Psoas muscle (tissue), 8 donors: ENCODE data around the gene NUP93. TPM values are rescaled to one million over a fixed set of nuclear protein-coding genes. Genes with fewer than 3 reads are reported as not detected.

Experiments
- ATAC-seq, 4 donors: fragments of 200-7000 bp; cut with Tn5 transposase; one replicate each; pipeline ENCODE4 v1.9.1; 2020; ENCODE audit warnings: moderate library complexity in 3 of 4, mild to moderate bottlenecking in 2 of 4
- DNase-seq, 2 donors: peaks; one replicate each; pipeline ENCODE4 v3.0.0-alpha.2; 2020
- H3K27ac ChIP-seq: fragments of 200-600 bp; one replicate; pipeline ENCODE4 v1.8.0; 2022
- H3K27me3 ChIP-seq, 3 donors: fragments of 200-600 bp in 1 of 3; one replicate each; pipeline versions ENCODE4 v1.6.1 to v1.8.0; 2013 to 2022; ENCODE audit warnings: low read length in 2 of 3, mild to moderate bottlenecking in 2 of 3, moderate library complexity in 1 of 3; ENCODE audit not compliant: insufficient read depth in 3 of 3
- H3K36me3 ChIP-seq, 2 donors: fragments of 200-600 bp in 1 of 2; one replicate each; pipeline versions ENCODE4 v1.6.1 to v1.8.0; 2013 to 2022; ENCODE audit warnings: low read depth in 1 of 2, mild to moderate bottlenecking in 1 of 2, moderate library complexity in 1 of 2; ENCODE audit not compliant: insufficient read depth in 1 of 2
- H3K4me1 ChIP-seq: fragments of 200-600 bp; one replicate; pipeline ENCODE4 v1.8.0; 2022
- H3K4me3 ChIP-seq: fragments of 200-600 bp; one replicate; pipeline ENCODE4 v1.8.0; 2022; ENCODE audit warnings: mild to moderate bottlenecking
- H3K9me3 ChIP-seq: fragments of 200-600 bp; one replicate; pipeline ENCODE4 v1.8.0; 2022
- WGBS, 3 donors: extraction: QIAGEN DNeasy Blood & Tissue Kit; methylation state at CpG; one replicate each; pipeline versions ENCODE4 v1.1.6 to v1.1.7; 2013; 5-methylcytosine and 5-hydroxymethylcytosine counted together
- intact Hi-C, 2 donors: fragments of 100-400 bp; cut with DNase I; formaldehyde crosslinking; loops; one replicate each; pipeline versions ENCODE4 v1.11.0 to v1.14.2; 2022
- polyA plus RNA-seq, 3 donors: library from polyadenylated mRNA; stranded (reverse); fragments of 200-250 nt; gene quantifications; one replicate each; pipeline ENCODE4 v1.2.3, GENCODE V29; 2013
- total RNA-seq, 4 donors: library from RNA; stranded (reverse); fragmentation: NEBNext Ultra II Directional in 2 of 4; extraction: Animal tissue kit (Norgen Biotek cat#: 25700) in 2 of 4; gene quantifications; one replicate each; pipeline versions ENCODE4 v1.2.1 to v1.2.4, GENCODE V29; 2021 to 2023
- TF ChIP-seq, protein P1 (sequence below): fragments of 200-600 bp; IDR thresholded peaks from one replicate; pipeline ENCODE4 v1.8.0; 2022; ENCODE audit warnings: antibody characterized with exemption
- donor health status: healthy with polysubstance abuse.
- donor health status: DM: no; HTN: no; CAD: no; lungs with moderate emphysema.
- donor health status: Bipolar disorder and iron deficiency.
- donor health status: healthy.
- donor health status: DM: yes; HTN: yes; CAD: no.
- donor health status: DM: no; HTN: no; CAD: no.
- donor health status: DM: no; HTN: no; CAD: no.
- donor health status: DM: yes; HTN: yes; CAD: no.

Gene NUP93
- total and polyA plus RNA-seq, 7 donors, result 16.5 to 44.3 (median 25.5) TPM

DNA sequence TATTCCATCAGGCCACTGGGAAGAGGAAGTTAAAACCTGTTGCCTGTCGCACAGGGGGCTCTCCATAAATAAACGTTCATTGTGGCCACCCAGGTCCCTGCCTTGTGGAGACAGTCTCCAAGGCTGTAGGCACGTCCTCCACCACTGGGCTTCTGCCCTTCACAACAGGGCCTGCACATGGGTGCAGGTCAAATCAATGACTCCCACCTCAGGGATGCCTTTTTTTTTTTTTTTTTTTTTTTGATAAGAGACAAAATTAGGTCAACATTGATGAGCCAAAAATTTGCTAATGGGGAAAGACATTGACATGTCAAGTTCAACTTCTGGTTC is 122.4 kb downstream of the NUP93 start:
- Histone ChIP-seq H3K27me3 (no peaks in the 10 kb centered on the region), H3K27ac (no peak overlapping the region), H3K9me3 (no peaks in the 10 kb centered on the region), H3K4me1 (peaks cover 8% of the 10 kb centered on the region), H3K4me3 (no peak overlapping the region), H3K36me3 (no peaks in the 10 kb centered on the region)
- intact Hi-C loops, result no loop called here
- DNase-seq (no peak), ATAC-seq (no peak)
- WGBS, 3 donors, result 73 to 79% (median 74%) methylated on average over 3 of the region's 3 CpGs
- TF ChIP-seq, protein P1, sequence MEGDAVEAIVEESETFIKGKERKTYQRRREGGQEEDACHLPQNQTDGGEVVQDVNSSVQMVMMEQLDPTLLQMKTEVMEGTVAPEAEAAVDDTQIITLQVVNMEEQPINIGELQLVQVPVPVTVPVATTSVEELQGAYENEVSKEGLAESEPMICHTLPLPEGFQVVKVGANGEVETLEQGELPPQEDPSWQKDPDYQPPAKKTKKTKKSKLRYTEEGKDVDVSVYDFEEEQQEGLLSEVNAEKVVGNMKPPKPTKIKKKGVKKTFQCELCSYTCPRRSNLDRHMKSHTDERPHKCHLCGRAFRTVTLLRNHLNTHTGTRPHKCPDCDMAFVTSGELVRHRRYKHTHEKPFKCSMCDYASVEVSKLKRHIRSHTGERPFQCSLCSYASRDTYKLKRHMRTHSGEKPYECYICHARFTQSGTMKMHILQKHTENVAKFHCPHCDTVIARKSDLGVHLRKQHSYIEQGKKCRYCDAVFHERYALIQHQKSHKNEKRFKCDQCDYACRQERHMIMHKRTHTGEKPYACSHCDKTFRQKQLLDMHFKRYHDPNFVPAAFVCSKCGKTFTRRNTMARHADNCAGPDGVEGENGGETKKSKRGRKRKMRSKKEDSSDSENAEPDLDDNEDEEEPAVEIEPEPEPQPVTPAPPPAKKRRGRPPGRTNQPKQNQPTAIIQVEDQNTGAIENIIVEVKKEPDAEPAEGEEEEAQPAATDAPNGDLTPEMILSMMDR, result no peak

DNA sequence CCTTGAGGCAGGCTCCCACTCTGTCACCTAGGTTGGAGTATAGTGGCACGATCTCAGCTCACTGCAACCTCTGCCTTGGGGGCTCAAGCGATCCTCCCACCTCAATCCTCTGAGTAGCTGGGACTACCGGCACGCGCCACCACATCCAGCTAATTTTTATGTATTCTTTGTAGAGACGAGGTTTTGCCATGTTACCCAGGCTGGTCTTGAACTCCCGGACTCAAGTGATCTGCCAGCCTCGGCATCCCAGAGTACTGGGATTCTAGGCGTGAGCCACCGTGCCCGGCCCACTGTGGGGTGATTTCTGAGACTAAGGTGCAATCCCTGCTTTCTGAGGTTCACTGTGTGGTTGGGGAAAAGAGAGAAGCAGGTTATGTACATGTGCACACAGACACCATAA is 123.0 kb downstream of the NUP93 start:
- DNase-seq, result no peak
- TF ChIP-seq, protein P1, result no peak
- intact Hi-C loops, result no loop called here

DNA sequence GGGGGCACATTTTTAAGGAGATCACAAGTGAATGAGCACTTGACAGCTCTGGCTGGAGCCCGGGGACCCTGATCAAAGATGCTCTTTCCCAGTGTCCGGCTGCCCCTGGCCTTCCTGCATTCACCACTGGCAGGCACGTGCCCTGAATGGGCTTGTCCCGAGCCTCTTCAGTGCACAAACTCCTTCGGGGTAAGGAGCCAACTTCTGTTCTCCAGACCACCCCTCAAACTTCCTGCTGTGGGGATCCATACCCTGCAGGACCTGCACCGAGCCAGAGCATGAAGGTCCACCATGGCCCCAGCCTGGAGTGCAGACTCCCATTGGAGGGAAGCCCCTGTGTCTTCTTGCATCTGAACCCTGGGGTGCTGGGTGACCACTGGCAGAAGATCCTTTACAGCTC is 125.3 kb downstream of the NUP93 start:
- Histone ChIP-seq H3K9me3 (no peaks in the 10 kb centered on the region), H3K36me3 (no peaks in the 10 kb centered on the region), H3K4me3 (no peak overlapping the region), H3K27me3 (no peaks in the 10 kb centered on the region), H3K4me1 (no peaks in the 10 kb centered on the region), H3K27ac (no peak overlapping the region)
- intact Hi-C loops, result no loop called here
- no peak for ATAC-seq
- 92 to 98% (median 93%) methylated on average over 6 of the region's 6 CpGs for WGBS, 3 donors
- TF ChIP-seq, protein P1, result no peak
- DNase-seq, result no peak

More for the DNA sequence above, 123.0 kb downstream of the NUP93 start:
- no peaks in the 10 kb centered on the region for H3K27me3 ChIP-seq
- H3K9me3 ChIP-seq, result no peaks in the 10 kb centered on the region
- H3K4me1 ChIP-seq, result peaks cover 8% of the 10 kb centered on the region
- no peak for ATAC-seq
- no peaks in the 10 kb centered on the region for H3K36me3 ChIP-seq
- 94 to 97% (median 96%) methylated on average over 11 of the region's 11 CpGs for WGBS, 3 donors
- H3K27ac ChIP-seq, result no peak overlapping the region
- H3K4me3 ChIP-seq, result no peak overlapping the region

DNA sequence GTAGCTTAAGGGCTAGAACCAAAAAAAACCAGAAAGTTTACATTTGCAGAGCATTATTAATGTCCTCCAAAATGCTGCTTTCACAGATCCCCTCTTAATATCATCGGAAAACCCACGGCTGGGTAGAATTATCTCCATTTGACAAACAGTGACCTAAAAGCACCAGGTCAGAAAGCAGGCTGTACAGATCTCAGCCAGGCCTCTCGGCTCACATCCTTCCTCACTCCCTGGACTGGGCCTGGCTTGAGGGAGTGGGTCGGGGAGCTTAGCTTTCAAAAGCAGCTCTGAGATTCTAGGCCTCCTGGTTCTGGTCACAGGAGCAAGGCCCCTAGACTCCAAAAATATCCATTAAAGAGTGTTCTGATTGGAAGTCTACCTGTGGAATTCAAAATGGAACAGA is 126.0 kb downstream of the NUP93 start:
- Histone ChIP-seq H3K4me3 (no peak overlapping the region), H3K4me1 (no peaks in the 10 kb centered on the region), H3K9me3 (no peaks in the 10 kb centered on the region), H3K27ac (no peak overlapping the region), H3K36me3 (no peaks in the 10 kb centered on the region), H3K27me3 (no peaks in the 10 kb centered on the region)
- no peak for DNase-seq
- TF ChIP-seq, protein P1, result no peak
- intact Hi-C loops, result no loop called here
- ATAC-seq, result no peak
- 74 to 80% (median 78%) methylated on average over 4 of the region's 4 CpGs for WGBS, 3 donors

DNA sequence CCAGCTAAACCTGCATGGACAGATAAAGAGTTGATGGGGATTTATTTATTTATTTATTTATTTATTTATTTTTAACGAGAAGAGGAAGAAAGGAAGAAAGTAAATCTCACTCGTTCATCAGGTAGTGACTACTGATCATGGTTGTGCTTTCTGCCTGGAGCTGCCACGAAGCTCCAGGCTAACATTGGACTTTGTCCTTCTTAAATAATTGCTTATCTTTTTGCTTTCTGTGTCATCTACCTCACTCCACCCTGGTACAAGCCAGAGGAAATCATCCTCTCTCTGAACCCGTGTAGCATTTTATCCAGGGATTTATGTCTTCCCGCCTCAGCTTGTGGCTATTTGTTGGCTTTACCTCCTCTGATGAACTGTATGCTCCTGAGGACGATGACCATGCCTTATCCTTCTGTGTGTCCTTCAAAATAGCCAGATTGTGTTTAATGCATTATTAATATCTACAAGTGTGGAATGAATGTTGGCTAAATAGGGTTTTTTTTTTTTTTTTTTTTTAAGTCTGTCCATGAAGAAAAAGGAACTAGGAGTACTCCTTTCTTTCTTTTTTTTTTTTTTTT is 127.0 kb downstream of the NUP93 start:
- Histone ChIP-seq H3K4me3 (no peak overlapping the region), H3K27me3 (no peaks in the 10 kb centered on the region), H3K36me3 (no peaks in the 10 kb centered on the region), H3K27ac (no peak overlapping the region), H3K9me3 (no peaks in the 10 kb centered on the region), H3K4me1 (no peaks in the 10 kb centered on the region)
- DNase-seq (no peak), ATAC-seq (no peak)
- intact Hi-C loops, result no loop called here
- TF ChIP-seq, protein P1, result no peak
- 65 to 81% (median 69%) methylated on average over 6 of the region's 6 CpGs for WGBS, 3 donors
